ENCODE data around the gene ADAM12. TPM values are rescaled to one million over a fixed set of nuclear protein-coding genes. Genes with fewer than 3 reads are reported as not detected.

ADAM12 gene
- total RNA-seq, 1 experiment from 2014 or later, result 0.24 TPM

DNA sequence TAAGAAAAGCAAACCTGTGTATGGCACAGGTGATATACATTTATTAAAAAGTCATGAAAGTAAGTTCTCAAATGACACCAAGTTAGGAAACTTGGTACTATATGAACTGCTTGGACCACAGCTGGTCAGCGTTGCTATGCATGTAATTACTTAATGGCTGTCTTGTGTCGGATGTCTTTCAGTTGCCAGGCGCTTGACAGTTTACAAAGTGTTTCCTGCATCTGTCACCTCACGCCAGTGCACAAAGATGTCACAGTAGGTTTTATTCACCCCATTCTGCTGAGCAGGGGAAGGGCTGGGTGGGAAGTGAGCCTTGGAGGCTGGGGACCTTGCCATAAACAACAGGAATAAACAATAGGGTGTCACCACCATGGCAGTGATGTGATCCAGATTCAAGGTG lies 35.8 kb downstream of the ADAM12 start:
- Histone ChIP-seq H3K79me1 (ENCODE audit: insufficient read depth, low read depth, low read length, poor library complexity, severe bottlenecking) (no peaks in the 10 kb centered on the region), H3T11ph (ENCODE audit: low read length) (no peak overlapping the region), H3K23me2 (ENCODE audit: insufficient read length, low read depth, low read length, poor library complexity, severe bottlenecking) (no peaks in the 10 kb centered on the region), H2BK120ac (ENCODE audit: low read depth, low read length, poor library complexity, severe bottlenecking) (no peak overlapping the region), H4K5ac (ENCODE audit: insufficient read length, low read depth, low read length) (no peak overlapping the region), H2BK15ac (ENCODE audit: low read depth, low read length) (no peak overlapping the region), H2BK5ac (ENCODE audit: insufficient read length, low read length) (no peak overlapping the region), H3K4me2 (ENCODE audit: insufficient read depth, insufficient read length, low read length) (no peak overlapping the region), H3K4me1 (ENCODE audit: insufficient read depth, low read length) (peaks cover 6% of the 10 kb centered on the region), H2BK12ac (ENCODE audit: insufficient read length, low read depth, low read length) (no peak overlapping the region), H3K27me3 (ENCODE audit: insufficient read depth, low read length) (no peaks in the 10 kb centered on the region), H3K14ac (ENCODE audit: insufficient read depth, low read length) (no peak overlapping the region), H2AK5ac (ENCODE audit: insufficient read length, low read length) (no peak overlapping the region), H4K8ac (replicated peaks; ENCODE audit: insufficient read length, low read depth, low read length) (no peak overlapping the region), H3K79me2 (ENCODE audit: insufficient read depth, low read length) (no peaks in the 10 kb centered on the region), H3K9me3 (ENCODE audit: control insufficient read depth, low read depth, low read length) (no peaks in the 10 kb centered on the region), H2BK20ac (ENCODE audit: low read depth, low read length, poor library complexity, severe bottlenecking) (no peak overlapping the region), H3K23ac (ENCODE audit: insufficient read length, low read depth, low read length) (no peak overlapping the region), H3K18ac (ENCODE audit: insufficient read length, low read depth, low read length) (no peak overlapping the region), H4K20me1 (ENCODE audit: control insufficient read depth, insufficient read depth, insufficient read length) (no peaks in the 10 kb centered on the region), H3K9ac (ENCODE audit: extremely low read depth, insufficient read length, low read length) (no peak overlapping the region), H3K56ac (ENCODE audit: insufficient read length, low read depth, low read length) (no peak overlapping the region), H2AFZ (ENCODE audit: low read length) (no peak overlapping the region), H4K91ac (ENCODE audit: insufficient read length, low read depth, low read length) (no peak overlapping the region), H3K4ac (ENCODE audit: low read depth, low read length) (no peak overlapping the region), H3K27ac (ENCODE audit: insufficient read length, low read depth, low read length) (no peak overlapping the region)
- no peak overlapping the region for H3K4me3 Mint-ChIP-seq
- no peak overlapping the region for H3K27ac Mint-ChIP-seq
- no peak for DNase-seq
- TF ChIP-seq, protein P1, sequence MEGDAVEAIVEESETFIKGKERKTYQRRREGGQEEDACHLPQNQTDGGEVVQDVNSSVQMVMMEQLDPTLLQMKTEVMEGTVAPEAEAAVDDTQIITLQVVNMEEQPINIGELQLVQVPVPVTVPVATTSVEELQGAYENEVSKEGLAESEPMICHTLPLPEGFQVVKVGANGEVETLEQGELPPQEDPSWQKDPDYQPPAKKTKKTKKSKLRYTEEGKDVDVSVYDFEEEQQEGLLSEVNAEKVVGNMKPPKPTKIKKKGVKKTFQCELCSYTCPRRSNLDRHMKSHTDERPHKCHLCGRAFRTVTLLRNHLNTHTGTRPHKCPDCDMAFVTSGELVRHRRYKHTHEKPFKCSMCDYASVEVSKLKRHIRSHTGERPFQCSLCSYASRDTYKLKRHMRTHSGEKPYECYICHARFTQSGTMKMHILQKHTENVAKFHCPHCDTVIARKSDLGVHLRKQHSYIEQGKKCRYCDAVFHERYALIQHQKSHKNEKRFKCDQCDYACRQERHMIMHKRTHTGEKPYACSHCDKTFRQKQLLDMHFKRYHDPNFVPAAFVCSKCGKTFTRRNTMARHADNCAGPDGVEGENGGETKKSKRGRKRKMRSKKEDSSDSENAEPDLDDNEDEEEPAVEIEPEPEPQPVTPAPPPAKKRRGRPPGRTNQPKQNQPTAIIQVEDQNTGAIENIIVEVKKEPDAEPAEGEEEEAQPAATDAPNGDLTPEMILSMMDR (conservative IDR thresholded peaks at IDR 0.05), result no peak
- no peaks in the 10 kb centered on the region; the same call in none of the 2 replicates for H3K27me3 Mint-ChIP-seq (ENCODE audit: low read depth)
- peaks cover 7 to 9% of the 10 kb centered on the region in 2 experiments for H3K4me1 Mint-ChIP-seq
- peaks cover 16 to 17% of the 10 kb centered on the region in 2 experiments for H3K9me3 Mint-ChIP-seq
- H3K36me3 Mint-ChIP-seq (ENCODE audit: insufficient read depth in 1 of 3, low read depth in 3 of 3), result peaks cover 9 to 16% (median 12%) of the 10 kb centered on the region in 3 experiments
- no CpG with 5 or more reads among the region's 4 CpGs for WGBS (ENCODE audit: extremely low coverage, insufficient read length, low lambda C conversion rate)

Data from H9 (cell line).